Middle frontal gyrus (tissue), 1 donor: ENCODE results near the gene OSBP2.
A peak's percentile ranks its signal among the peaks of the same experiment; 100 is the strongest.

Experiments used
- DNase-seq: peaks from one replicate; pipeline ENCODE4 v3.0.0-alpha.2; 2015; ENCODE audit warnings: low spot score; ENCODE audit errors: extremely low spot score

The OSBP2 gene, protein sequence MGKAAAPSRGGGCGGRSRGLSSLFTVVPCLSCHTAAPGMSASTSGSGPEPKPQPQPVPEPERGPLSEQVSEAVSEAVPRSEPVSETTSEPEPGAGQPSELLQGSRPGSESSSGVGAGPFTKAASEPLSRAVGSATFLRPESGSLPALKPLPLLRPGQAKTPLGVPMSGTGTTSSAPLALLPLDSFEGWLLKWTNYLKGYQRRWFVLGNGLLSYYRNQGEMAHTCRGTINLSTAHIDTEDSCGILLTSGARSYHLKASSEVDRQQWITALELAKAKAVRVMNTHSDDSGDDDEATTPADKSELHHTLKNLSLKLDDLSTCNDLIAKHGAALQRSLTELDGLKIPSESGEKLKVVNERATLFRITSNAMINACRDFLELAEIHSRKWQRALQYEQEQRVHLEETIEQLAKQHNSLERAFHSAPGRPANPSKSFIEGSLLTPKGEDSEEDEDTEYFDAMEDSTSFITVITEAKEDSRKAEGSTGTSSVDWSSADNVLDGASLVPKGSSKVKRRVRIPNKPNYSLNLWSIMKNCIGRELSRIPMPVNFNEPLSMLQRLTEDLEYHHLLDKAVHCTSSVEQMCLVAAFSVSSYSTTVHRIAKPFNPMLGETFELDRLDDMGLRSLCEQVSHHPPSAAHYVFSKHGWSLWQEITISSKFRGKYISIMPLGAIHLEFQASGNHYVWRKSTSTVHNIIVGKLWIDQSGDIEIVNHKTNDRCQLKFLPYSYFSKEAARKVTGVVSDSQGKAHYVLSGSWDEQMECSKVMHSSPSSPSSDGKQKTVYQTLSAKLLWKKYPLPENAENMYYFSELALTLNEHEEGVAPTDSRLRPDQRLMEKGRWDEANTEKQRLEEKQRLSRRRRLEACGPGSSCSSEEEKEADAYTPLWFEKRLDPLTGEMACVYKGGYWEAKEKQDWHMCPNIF

GRCh38 chr22:30694640-30695350, at the start of gene OSBP2:
Gene OSBP2, plus strand, starts transcription at chr22:30694874. Its CDS starts 36 bp downstream, at chr22:30694910.
- DNase-seq: no peak

- DNase-seq: no peak
Observed at GRCh38 chr22:30646518-30647160, 48.0 kb upstream of the OSBP2 start.

DNA sequence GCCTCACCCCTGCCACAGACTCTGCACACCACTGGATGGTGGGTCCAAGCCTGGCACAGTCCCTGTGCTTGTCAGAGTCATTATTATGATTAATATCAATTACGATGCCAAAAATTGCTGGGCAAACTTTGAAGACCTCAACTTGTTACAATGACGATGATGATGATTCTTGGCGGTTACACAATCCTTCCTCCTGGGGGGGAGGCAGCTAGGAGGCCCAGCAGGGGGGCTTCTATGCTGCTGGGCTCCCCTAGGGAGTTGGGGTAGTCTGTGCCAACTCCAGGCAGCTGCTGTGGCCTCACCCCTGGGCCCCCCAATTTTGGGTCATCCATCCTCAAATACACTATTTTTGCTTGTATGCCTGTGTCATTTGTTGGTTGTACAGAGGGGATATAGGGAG, 47.1 kb upstream of the OSBP2 start:
- DNase-seq: no peak

DNA sequence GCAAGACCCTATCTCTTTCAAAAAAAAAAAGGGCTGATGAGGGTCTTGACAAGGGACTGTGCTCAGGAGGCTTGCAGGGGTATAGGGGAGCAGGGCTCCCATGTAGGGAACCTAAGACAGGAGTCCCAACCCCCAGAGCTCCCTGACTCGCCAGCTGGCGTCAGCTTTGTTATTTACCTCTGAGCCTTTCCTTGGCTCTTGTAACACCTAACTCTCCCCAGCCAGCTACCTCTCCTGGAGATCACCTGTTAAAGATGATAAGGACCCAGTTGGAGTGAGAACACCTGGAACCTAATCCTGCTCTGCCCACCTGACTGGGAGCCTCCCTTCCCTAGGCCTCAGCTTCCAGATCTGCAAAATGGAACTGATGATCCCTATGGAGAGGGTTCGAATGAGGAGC, 45.8 kb upstream of the OSBP2 start:
- DNase-seq: no peak

GRCh38 chr22:30649430-30650007, 45.2 kb upstream of the OSBP2 start:
- no peak for DNase-seq

DNA sequence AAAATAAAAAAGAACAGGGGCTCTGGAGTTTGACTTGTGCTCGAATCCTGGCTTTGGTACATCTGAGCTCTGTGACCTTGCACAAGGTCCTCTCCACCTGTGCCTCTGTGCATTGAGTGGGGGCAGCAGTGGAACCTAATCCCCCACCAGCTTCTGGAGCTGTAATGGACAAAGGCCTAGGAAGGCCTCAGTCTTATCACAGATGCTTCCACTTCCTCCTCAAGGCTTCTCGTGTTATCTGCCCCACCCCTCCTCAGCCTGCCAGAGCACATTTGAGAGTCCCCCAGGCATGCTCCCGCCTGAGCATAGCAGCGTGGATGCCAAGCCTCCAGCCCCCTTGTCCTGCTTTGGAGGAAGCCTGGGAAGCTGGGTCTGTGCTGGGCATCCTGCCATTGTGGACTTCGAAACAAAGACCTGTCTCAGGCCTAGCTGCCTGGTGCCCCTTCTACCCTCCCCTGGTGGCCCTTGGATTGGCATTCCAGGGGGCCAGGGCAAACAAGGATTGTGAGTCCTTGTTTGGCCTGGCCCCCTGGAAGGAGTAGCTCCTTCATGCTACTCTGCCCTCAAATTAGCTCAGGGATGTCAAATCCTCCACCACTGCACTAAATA, 44.1 kb upstream of the OSBP2 start:
- DNase-seq: peak; percentile 13

- no peak for DNase-seq
Observed at GRCh38 chr22:30652852-30653251, 41.8 kb upstream of the OSBP2 start.

DNA sequence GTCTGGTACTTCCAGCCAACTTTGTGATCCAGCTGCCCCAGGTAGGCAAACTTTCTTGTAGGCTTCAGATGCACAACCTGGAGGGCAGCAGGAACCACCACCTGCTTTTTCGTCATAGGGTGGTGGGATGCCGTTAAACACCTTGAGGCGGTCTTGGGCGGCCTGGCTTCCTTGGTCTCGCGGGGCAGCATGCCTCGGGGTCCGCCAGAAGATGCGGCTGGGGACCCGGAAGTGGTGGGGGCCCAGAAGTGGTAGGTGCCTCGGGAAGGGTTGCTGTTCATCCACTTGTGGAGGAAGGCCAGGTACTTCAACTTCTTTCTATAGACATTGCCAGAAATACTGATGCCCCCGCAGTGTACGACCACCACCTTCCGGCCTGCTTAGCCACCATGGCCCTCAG, 40.3 kb upstream of the OSBP2 start:
- DNase-seq: no peak

DNA sequence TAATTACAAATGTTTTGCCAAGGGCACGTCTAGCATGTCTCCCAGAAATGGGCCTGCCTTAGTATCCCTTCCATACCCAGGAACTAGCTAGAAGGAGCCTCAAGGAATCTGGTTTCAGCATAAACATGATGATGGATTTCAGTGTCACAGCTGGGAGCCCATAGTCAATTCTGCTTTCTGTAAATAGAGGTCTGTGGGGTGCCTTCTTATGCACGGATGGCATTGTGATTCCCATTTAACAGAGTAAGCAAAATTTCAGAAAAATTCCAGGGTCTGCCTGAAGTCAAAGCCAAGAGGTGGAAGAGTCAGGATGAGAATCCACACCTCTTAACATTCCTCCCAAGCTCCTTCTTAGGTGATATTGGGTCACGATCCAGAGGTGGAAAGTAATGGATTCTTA, 39.1 kb upstream of the OSBP2 start:
- DNase-seq: no peak

DNA sequence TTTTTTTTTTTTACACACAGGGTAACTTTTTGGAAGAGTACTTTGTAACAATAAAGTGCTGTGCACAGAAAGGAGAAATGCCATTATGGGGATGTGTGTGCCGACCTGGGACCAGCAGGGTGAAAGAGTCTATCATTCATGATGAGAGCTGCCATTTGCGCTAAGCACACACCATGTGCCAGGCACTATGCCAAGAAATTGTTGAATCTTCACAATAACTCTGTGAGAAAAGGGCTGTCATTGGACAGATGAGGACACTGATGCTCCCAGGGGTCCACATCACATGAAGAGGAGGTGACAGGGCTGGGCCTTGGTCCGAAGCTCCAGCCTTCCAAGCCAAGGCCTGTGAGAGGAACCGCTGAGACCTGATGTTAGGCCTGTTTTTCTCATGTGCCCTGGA, 32.6 kb upstream of the OSBP2 start:
- DNase-seq: no peak

DNA sequence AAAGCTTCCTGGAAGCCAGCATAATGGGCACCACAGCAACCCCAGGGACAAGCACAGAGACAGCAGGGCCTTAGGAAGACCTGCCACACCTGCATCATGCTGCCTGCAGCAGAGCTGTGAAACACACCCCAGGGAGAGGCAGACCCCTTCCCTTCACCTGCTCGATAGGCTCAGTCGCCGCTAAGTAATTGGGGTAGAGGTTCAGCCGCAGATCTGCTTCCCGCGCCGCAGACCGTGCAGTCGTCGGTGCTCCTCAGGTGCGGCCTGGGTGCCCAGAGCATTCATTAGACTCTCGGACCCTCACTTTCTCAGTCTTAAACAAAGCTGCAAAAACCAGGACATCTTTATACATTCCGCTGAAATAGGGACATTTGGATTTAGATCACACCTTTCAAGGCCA, 29.9 kb upstream of the OSBP2 start:
- DNase-seq: no peak

GRCh38 chr22:30665266-30665665, 29.4 kb upstream of the OSBP2 start:
- DNase-seq: no peak

- no peak for DNase-seq
Observed at GRCh38 chr22:30665786-30666185, 28.9 kb upstream of the OSBP2 start.

GRCh38 chr22:30667107-30667493, 27.6 kb upstream of the OSBP2 start:
- no peak for DNase-seq

GRCh38 chr22:30667494-30668385, 26.9 kb upstream of the OSBP2 start, which contains the start of gene DUSP18:
Gene DUSP18, minus strand, starts transcription at chr22:30667875. Its CDS starts 3,872 bp downstream, at chr22:30664003.
- peak; percentile 82 for DNase-seq

GRCh38 chr22:30668386-30668710, 26.3 kb upstream of the OSBP2 start:
- DNase-seq: no peak

DNA sequence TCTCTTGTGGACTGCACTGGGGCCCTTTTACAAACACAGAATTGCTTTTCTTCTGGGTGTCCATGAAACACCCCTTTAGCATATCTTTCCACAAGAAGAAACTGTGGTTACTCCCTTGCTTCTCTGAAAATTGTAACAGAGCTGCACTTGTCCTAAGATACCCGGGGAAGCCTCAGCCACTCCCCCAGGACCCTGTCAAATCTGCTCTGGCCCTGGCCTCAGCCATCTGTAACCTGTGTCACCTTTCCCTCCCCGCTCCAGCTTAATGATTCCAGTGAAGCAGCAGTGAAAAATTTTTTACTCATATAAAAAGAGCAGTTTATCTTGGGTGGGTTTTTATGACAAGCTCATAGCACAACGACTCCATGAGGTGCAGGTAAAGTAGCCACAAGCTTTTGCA, 23.6 kb upstream of the OSBP2 start:
- no peak for DNase-seq

- no peak for DNase-seq
Observed at GRCh38 chr22:30673136-30673535, 21.5 kb upstream of the OSBP2 start.

- no peak for DNase-seq
Observed at GRCh38 chr22:30674482-30674881, 20.2 kb upstream of the OSBP2 start.

GRCh38 chr22:30675436-30675835, 19.2 kb upstream of the OSBP2 start:
- no peak for DNase-seq
